Measurements from ENCODE around the gene SDK1. TPM values are rescaled to one million over a fixed set of nuclear protein-coding genes. Genes with fewer than 3 reads are reported as not detected.

SDK1 gene
- total RNA-seq, 6 experiments from 2014 or later = not detected

- H3K36me3 Mint-ChIP-seq (ENCODE audit: low read depth) = no peaks in the 10 kb centered on the region; the same call in 1 of the 2 replicates
- H3K4me1 Mint-ChIP-seq (ENCODE audit: low read depth) = no peaks in the 10 kb centered on the region
- no peak overlapping the region for H3K27ac Mint-ChIP-seq
- no peak for DNase-seq
- TF ChIP-seq, protein P1, sequence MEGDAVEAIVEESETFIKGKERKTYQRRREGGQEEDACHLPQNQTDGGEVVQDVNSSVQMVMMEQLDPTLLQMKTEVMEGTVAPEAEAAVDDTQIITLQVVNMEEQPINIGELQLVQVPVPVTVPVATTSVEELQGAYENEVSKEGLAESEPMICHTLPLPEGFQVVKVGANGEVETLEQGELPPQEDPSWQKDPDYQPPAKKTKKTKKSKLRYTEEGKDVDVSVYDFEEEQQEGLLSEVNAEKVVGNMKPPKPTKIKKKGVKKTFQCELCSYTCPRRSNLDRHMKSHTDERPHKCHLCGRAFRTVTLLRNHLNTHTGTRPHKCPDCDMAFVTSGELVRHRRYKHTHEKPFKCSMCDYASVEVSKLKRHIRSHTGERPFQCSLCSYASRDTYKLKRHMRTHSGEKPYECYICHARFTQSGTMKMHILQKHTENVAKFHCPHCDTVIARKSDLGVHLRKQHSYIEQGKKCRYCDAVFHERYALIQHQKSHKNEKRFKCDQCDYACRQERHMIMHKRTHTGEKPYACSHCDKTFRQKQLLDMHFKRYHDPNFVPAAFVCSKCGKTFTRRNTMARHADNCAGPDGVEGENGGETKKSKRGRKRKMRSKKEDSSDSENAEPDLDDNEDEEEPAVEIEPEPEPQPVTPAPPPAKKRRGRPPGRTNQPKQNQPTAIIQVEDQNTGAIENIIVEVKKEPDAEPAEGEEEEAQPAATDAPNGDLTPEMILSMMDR (IDR thresholded peaks at IDR 0.05) = no peak
- no peak overlapping the region for H3K4me3 Mint-ChIP-seq
- H3K27me3 Mint-ChIP-seq (ENCODE audit: insufficient read depth) = no peaks in the 10 kb centered on the region
- H3K9me3 Mint-ChIP-seq = peaks cover 39% of the 10 kb centered on the region
These were observed 614.4 kb downstream of the SDK1 start for GRCh38 chr7:3915337-3915878.

DNA sequence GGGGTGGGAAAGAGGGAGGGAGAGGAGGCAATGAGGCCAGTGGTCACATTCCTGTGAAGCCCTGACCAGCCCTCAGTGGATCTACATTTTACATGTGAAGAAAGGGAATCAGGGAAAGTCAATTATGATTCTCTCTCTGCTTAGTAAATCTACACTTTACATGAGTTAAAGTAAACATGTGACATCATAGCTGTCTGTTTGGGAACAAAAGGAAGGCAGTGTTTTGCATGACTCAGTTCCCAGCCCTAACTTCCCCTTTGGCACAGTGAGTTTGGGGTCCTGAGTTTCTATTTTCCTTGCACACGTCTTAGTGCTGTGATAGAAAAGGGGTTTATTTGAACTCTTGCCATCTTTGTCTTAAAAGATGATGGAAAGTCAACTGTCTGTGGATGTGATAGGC is 615.1 kb downstream of the SDK1 start:
- Mint-ChIP-seq H3K9me3 (peaks cover 35% of the 10 kb centered on the region), H3K27me3 (ENCODE audit: insufficient read depth) (no peaks in the 10 kb centered on the region), H3K4me3 (no peak overlapping the region), H3K4me1 (ENCODE audit: low read depth) (no peaks in the 10 kb centered on the region), H3K36me3 (ENCODE audit: low read depth) (no peaks in the 10 kb centered on the region; the same call in 1 of the 2 replicates), H3K27ac (no peak overlapping the region)
- DNase-seq = no peak
- TF ChIP-seq, protein P1 (IDR thresholded peaks at IDR 0.05) = no peak

DNA sequence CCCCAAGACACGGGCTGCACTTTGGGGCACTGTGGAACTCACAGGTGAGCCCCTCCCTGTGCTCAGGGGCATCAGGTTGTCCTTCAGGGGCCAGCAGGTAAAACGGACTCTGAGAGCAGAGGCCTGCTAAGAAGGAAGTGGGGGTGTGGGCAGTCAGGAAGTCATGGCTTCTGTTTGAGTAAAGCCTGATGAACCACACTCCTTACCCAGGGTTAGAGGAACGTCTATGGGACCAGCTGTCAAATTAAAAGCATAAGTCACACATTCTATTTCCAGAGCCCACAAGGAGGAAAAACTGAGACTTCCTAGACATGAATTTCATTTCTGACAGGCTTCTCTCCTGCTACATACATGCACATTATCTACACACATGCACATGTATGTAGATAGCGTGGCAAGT is 616.4 kb downstream of the SDK1 start:
- Mint-ChIP-seq H3K4me3 (no peak overlapping the region), H3K36me3 (ENCODE audit: low read depth) (no peaks in the 10 kb centered on the region; the same call in 1 of the 2 replicates), H3K27me3 (ENCODE audit: insufficient read depth) (no peaks in the 10 kb centered on the region; the same call in 1 of the 2 replicates), H3K4me1 (ENCODE audit: low read depth) (no peaks in the 10 kb centered on the region), H3K9me3 (peaks cover 26% of the 10 kb centered on the region), H3K27ac (no peak overlapping the region)
- no peak for DNase-seq
- TF ChIP-seq, protein P1 (IDR thresholded peaks at IDR 0.05) = no peak

- H3K9me3 Mint-ChIP-seq = peaks cover 25% of the 10 kb centered on the region
- TF ChIP-seq, protein P1 (IDR thresholded peaks at IDR 0.05) = no peak
- no peaks in the 10 kb centered on the region; the same call in 1 of the 2 replicates for H3K27me3 Mint-ChIP-seq (ENCODE audit: insufficient read depth)
- no peak overlapping the region for H3K27ac Mint-ChIP-seq
- no peaks in the 10 kb centered on the region; the same call in 1 of the 2 replicates for H3K36me3 Mint-ChIP-seq (ENCODE audit: low read depth)
- DNase-seq = no peak
- no peak overlapping the region for H3K4me3 Mint-ChIP-seq
- no peaks in the 10 kb centered on the region for H3K4me1 Mint-ChIP-seq (ENCODE audit: low read depth)
These were observed 617.5 kb downstream of the SDK1 start for GRCh38 chr7:3918576-3918975.

DNA sequence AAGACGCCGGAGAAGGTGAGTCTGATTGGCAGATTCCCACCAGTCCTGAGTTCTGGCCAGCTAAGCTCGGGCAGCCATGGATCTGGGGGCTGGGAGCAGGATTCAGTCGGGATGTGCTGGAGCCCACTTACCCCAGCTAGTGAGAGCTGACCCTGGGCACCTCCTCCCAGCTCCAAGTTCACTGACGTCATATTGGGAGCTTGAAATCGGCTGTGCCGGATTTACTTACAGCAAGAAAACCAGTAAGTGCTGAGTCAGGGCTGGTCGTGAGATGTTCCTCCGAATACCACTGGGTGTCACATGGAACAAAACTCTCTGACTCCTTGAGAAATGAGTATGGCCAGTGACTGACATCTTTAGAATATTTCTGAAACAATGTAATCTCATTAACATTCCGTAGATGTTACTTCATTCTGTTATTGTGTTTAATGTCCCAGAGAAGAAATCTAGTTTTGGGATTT is 621.2 kb downstream of the SDK1 start:
- H3K4me1 Mint-ChIP-seq (ENCODE audit: low read depth) = no peaks in the 10 kb centered on the region
- DNase-seq = peak; percentile 42
- H3K27ac Mint-ChIP-seq = peak overlapping the region; percentile 42; the same call in 1 of the 2 replicates
- H3K4me3 Mint-ChIP-seq = no peak overlapping the region
- TF ChIP-seq, protein P1 (IDR thresholded peaks at IDR 0.05) = no peak
- H3K27me3 Mint-ChIP-seq (ENCODE audit: insufficient read depth) = no peaks in the 10 kb centered on the region; the same call in none of the 2 replicates
- peaks cover 46% of the 10 kb centered on the region for H3K9me3 Mint-ChIP-seq
- peaks cover 4% of the 10 kb centered on the region; the same call in 1 of the 2 replicates for H3K36me3 Mint-ChIP-seq (ENCODE audit: low read depth)
